ENCODE data around the gene TGFB1.
"Not testable (repeated sequence)": the region's sequence is repeated elsewhere in the genome, so short reads cannot be mapped to it uniquely, and the experiment has no call there.

The TGFB1 gene

GRCh38 chr19:41367848-41368301 lies 14.2 kb upstream of the TGFB1 start:
- DNase-seq: no peak

- DNase-seq: no peak
Observed at GRCh38 chr19:41366089-41366488, 12.4 kb upstream of the TGFB1 start.

- DNase-seq: no peak
Observed at GRCh38 chr19:41364524-41365391, 11.0 kb upstream of the TGFB1 start.

- peak; percentile 93 to 97 for DNase-seq
Observed at GRCh38 chr19:41363753-41364523, 10.2 kb upstream of the TGFB1 start, which contains the start of gene B9D2. Gene B9D2 (minus strand): TSS chr19:41364149. CDS start chr19:41363519, 630 bp downstream.

GRCh38 chr19:41363371-41363752 lies 9.6 kb upstream of the TGFB1 start:
- DNase-seq: no peak

- no peak for DNase-seq
Observed at GRCh38 chr19:41362143-41362847, 8.6 kb upstream of the TGFB1 start.

- no peak for DNase-seq
Observed at GRCh38 chr19:41359741-41360140, 6.0 kb upstream of the TGFB1 start.

- no peak for DNase-seq
Observed at GRCh38 chr19:41357746-41358145, 4.0 kb upstream of the TGFB1 start.

GRCh38 chr19:41356984-41357739 lies 3.4 kb upstream of the TGFB1 start:
- DNase-seq: no peak

GRCh38 chr19:41355802-41356201 lies 2.1 kb upstream of the TGFB1 start:
- DNase-seq: no peak

- DNase-seq: no peak
Observed at GRCh38 chr19:41355035-41355434, 1.3 kb upstream of the TGFB1 start.

GRCh38 chr19:41354343-41354953 lies 726 bp upstream of the TGFB1 start:
- no peak for DNase-seq

- peak in 1 of 2 experiments; percentile 36 for DNase-seq
Observed at GRCh38 chr19:41352609-41353465, 885 bp downstream of the TGFB1 start.

GRCh38 chr19:41352279-41352608 lies 1.5 kb downstream of the TGFB1 start:
- DNase-seq: no peak

GRCh38 chr19:41351339-41352245 lies 2.1 kb downstream of the TGFB1 start:
- DNase-seq: no peak

- no peak for DNase-seq
Observed at GRCh38 chr19:41350735-41351338, 2.9 kb downstream of the TGFB1 start.

GRCh38 chr19:41346916-41347315 lies 6.8 kb downstream of the TGFB1 start:
- DNase-seq: not testable (repeated sequence)

GRCh38 chr19:41344162-41344561 lies 9.6 kb downstream of the TGFB1 start:
- DNase-seq: no peak

- DNase-seq: no peak
Observed at GRCh38 chr19:41341669-41342490, 11.8 kb downstream of the TGFB1 start.
